HG03439 (cell line): ENCODE measurements around the gene ZGLP1.

Experiments used
- ATAC-seq: cut with Tn5 transposase; IDR thresholded peaks from one replicate; pipeline ENCODE4 v1.9.1; 2021; ENCODE audit warnings: mild to moderate bottlenecking, moderate library complexity; ENCODE audit not compliant: unreplicated experiment

ZGLP1 gene

GRCh38 chr19:10255358-10255757 is 54.3 kb downstream of the ZGLP1 start:
- ATAC-seq: no peak
